Measurements from ENCODE around the gene FOXN3. TPM values are rescaled to one million over a fixed set of nuclear protein-coding genes. Genes with fewer than 3 reads are reported as not detected.

The FOXN3 gene
- total RNA-seq, 2 donors from 2014 or later = 53.9 to 141 TPM

DNA sequence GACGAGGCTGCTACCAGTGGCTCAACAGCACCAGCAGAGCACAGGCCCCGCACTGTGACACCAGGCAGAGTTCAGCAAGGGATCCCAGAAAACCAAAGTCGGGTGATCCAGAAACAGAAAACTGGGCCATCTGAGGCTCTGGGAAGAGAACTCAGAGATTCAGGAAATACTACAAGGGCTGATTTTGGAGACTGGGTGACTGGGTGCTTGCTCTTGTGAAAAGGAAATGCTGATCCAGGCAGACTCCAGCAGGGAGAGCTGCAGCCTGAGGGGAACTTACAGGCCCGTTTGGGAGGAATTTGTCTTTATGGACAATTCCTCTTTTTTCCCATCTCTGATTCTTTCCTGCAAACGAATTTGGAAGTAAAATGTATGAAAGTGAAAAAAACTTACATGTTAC is 28.2 kb downstream of the FOXN3 start:
- TF ChIP-seq POLR2A (IDR thresholded peaks at IDR 0.05) (no peak), POLR2AphosphoS5 (IDR thresholded peaks at IDR 0.05) (no peak)
- TF ChIP-seq, protein P1, sequence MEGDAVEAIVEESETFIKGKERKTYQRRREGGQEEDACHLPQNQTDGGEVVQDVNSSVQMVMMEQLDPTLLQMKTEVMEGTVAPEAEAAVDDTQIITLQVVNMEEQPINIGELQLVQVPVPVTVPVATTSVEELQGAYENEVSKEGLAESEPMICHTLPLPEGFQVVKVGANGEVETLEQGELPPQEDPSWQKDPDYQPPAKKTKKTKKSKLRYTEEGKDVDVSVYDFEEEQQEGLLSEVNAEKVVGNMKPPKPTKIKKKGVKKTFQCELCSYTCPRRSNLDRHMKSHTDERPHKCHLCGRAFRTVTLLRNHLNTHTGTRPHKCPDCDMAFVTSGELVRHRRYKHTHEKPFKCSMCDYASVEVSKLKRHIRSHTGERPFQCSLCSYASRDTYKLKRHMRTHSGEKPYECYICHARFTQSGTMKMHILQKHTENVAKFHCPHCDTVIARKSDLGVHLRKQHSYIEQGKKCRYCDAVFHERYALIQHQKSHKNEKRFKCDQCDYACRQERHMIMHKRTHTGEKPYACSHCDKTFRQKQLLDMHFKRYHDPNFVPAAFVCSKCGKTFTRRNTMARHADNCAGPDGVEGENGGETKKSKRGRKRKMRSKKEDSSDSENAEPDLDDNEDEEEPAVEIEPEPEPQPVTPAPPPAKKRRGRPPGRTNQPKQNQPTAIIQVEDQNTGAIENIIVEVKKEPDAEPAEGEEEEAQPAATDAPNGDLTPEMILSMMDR (IDR thresholded peaks at IDR 0.05) = no peak
- intact Hi-C loops (cut with DNase I) = no loop called here
- Histone ChIP-seq H3K4me1 (replicated peaks) (peaks cover 6% of the 10 kb centered on the region), H3K27ac (no peak overlapping the region), H3K36me3 (no peaks in the 10 kb centered on the region), H3K9me3 (no peaks in the 10 kb centered on the region), H3K4me3 (no peak overlapping the region), H3K27me3 (replicated peaks; ENCODE audit: insufficient read depth) (no peaks in the 10 kb centered on the region)
- DNase-seq (ENCODE audit: low spot score) = no peak
- 68% methylated on average over 5 of the region's 5 CpGs for WGBS

DNA sequence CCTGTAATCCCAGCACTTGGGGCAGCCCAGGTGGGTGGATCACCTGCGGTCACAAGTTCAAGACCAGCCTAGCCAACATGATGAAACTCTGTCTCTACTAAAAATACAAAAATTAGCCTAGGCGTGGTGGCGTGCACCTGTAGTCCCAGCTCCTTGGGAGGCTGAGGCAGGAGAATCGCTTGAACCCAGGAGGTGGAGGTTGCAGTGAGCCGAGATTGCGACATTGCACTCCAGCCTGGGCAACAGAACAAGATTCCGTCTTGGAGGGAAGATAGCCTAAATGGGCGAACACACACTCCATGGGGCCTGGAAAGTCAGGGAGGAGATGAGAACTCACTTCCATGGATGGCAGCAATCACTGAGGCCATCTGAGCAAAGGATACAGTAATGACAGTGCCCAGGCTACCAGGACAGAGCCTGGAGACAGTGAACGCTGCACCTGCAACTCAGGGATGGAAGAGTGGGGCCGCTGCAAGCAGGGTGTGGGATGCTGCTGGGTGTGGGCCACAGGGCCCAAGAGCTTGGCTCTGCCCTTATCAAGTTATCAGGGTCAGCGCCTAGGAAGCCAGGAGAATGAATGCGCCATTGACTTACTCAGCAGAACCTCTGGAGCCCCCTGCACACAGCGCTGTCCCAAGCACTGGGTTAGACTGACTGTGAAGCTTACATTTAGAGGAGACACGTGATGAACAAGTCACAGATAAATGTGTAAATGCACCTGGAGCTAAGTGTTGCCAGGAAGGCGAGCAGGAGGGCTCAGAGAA is 28.9 kb downstream of the FOXN3 start:
- no peak for DNase-seq (ENCODE audit: low spot score)
- 95% methylated on average over 15 of the region's 15 CpGs for WGBS
- H3K27me3 ChIP-seq (replicated peaks; ENCODE audit: insufficient read depth) = no peaks in the 10 kb centered on the region

DNA sequence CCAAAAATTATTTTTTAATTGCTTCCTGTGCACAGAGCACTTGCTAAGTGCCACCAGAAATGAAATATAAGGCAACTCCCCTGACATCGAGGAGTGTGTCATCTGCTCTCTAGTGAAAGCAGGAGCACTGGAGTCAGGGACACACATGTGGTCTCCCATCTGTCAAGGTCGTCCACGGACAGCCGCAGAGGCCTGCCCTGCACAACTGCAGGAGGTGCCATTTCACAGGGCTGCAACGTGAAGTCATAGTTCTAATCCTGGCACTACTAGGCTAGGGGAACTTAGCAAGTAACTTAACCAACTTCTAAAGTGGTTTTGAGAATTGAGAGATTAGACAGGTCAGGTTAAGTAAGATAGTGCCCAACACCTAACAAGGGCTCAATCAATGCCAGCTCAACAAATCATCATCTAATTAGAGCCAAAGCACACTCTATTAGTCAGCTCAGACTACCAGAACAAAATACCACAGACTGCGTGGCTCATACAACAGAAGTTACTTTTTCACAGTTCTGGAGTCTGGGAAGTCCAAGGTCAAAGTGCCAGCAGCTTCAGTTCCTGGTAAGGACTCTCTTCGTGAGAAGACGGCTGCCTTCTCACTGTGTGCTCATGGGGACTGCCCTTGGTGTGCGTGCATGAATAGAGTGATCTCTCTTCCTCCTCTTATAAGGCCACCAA is 30.7 kb downstream of the FOXN3 start:
- H3K4me1 ChIP-seq (replicated peaks) = peaks cover 6% of the 10 kb centered on the region
- no peaks in the 10 kb centered on the region for H3K27me3 ChIP-seq (replicated peaks; ENCODE audit: insufficient read depth)
- no peak overlapping the region for H3K27ac ChIP-seq
- TF ChIP-seq POLR2AphosphoS5 (IDR thresholded peaks at IDR 0.05) (no peak), POLR2A (IDR thresholded peaks at IDR 0.05) (no peak)
- TF ChIP-seq, protein P1 (IDR thresholded peaks at IDR 0.05) = no peak
- intact Hi-C loops (cut with DNase I) = no loop called here
- no peak overlapping the region for H3K4me3 ChIP-seq
- DNase-seq (ENCODE audit: low spot score) = no peak
- no peaks in the 10 kb centered on the region for H3K9me3 ChIP-seq
- WGBS = 62% methylated on average over 9 of the region's 9 CpGs
- H3K36me3 ChIP-seq = no peaks in the 10 kb centered on the region

More for the DNA sequence above, 28.9 kb downstream of the FOXN3 start:
- Histone ChIP-seq H3K4me1 (replicated peaks) (peaks cover 6% of the 10 kb centered on the region), H3K4me3 (no peak overlapping the region), H3K27ac (no peak overlapping the region), H3K36me3 (no peaks in the 10 kb centered on the region), H3K9me3 (no peaks in the 10 kb centered on the region)
- no peak for TF ChIP-seq POLR2AphosphoS5 (IDR thresholded peaks at IDR 0.05)
- TF ChIP-seq POLR2A (IDR thresholded peaks at IDR 0.05) = no peak
- TF ChIP-seq, protein P1 (IDR thresholded peaks at IDR 0.05) = no peak
- intact Hi-C loops (cut with DNase I) = no loop called here

DNA sequence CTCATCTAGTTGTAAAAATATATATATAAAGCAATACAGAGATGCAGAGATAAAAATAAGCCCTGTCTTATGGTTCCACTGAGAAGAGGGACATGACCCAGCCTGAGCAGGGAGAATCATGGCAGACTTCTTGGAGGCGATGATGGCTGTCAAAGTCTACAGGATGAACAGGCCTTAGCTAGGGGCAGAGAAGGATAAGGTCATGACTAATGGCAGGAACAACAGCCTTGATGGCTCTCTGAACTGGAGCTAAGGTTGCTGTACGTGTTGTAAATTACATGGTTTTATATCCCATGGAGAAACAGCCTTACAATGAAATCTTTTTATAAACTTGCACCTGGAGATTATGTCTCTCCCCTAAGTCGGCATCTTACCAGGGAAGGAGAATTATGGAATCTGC is 32.4 kb downstream of the FOXN3 start:
- H3K9me3 ChIP-seq = no peaks in the 10 kb centered on the region
- intact Hi-C loops (cut with DNase I) = no loop called here

More for the DNA sequence above, 32.4 kb downstream of the FOXN3 start:
- Histone ChIP-seq H3K27me3 (replicated peaks; ENCODE audit: insufficient read depth) (no peaks in the 10 kb centered on the region), H3K4me1 (replicated peaks) (peaks cover 6% of the 10 kb centered on the region), H3K27ac (no peak overlapping the region), H3K36me3 (no peaks in the 10 kb centered on the region), H3K4me3 (no peak overlapping the region)
- TF ChIP-seq POLR2A (IDR thresholded peaks at IDR 0.05) (no peak), POLR2AphosphoS5 (IDR thresholded peaks at IDR 0.05) (no peak)
- TF ChIP-seq, protein P1 (IDR thresholded peaks at IDR 0.05) = no peak
- no peak for DNase-seq (ENCODE audit: low spot score)
- WGBS = 96% methylated on average over 3 of the region's 3 CpGs
